WTC11 (cell line): ENCODE data around the gene GNAS-AS1. TPM values are rescaled to one million over a fixed set of nuclear protein-coding genes. Genes with fewer than 3 reads are reported as not detected.

Source experiments
- ATAC-seq: fragments of 200-7000 bp; cut with Tn5 transposase; 2 replicates; pipeline ENCODE4 v1.10.0; 2021; ENCODE audit warnings: mild to moderate bottlenecking, moderate library complexity
- CTCF ChIA-PET: fragments of 300-600 bp; sonication (Branson Sonifier 250); formaldehyde crosslinking; loops from one replicate; lab custom pipeline; 2021; ENCODE audit warnings: antibody characterized with exemption; lab: Charles Lee
- POLR2A ChIA-PET: fragments of 350-600 bp; sonication (Branson Sonifier 250); formaldehyde crosslinking; loops from one replicate; lab custom pipeline; 2021; ENCODE audit warnings: antibody characterized with exemption; lab: Charles Lee
- DNase-seq: peaks from one replicate; pipeline ENCODE4 v3.0.0; 2021; ENCODE audit warnings: low spot score
- H3K27ac Mint-ChIP-seq: 2 replicates; pipeline ENCODE4 v1.8.0; 2021; ENCODE audit warnings: mixed read lengths
- H3K27me3 Mint-ChIP-seq: 2 replicates; pipeline ENCODE4 v1.8.0; 2021; ENCODE audit warnings: low read depth, mild to moderate bottlenecking, moderate library complexity, mixed read lengths
- H3K36me3 Mint-ChIP-seq: 2 replicates; pipeline ENCODE4 v1.8.0; 2021; ENCODE audit warnings: mixed read lengths
- H3K4me1 Mint-ChIP-seq: 2 replicates; pipeline ENCODE4 v1.8.0; 2022; ENCODE audit warnings: mixed read lengths
- H3K4me3 Mint-ChIP-seq: 2 replicates; pipeline ENCODE4 v1.8.0; 2021; ENCODE audit warnings: mild to moderate bottlenecking, moderate library complexity, mixed read lengths
- H3K9me3 Mint-ChIP-seq: 2 replicates; pipeline ENCODE4 v1.8.0; 2021; ENCODE audit warnings: mixed read lengths
- ESRRA ChIP-seq: sonication (generic); formaldehyde crosslinking; IDR thresholded peaks from 2 replicates; pipeline ENCODE4 v1.8.1; 2022; ENCODE audit warnings: mild to moderate bottlenecking, missing genetic modification reagents, borderline replicate concordance
- HMGA2 ChIP-seq: fragments of 250-450 bp; sonication (Bioruptor Pico); IDR thresholded peaks from 2 replicates; pipeline ENCODE4 v1.4.0; 2021; ENCODE audit warnings: mild to moderate bottlenecking, moderate library complexity
- KAT7 ChIP-seq: sonication (generic); formaldehyde crosslinking; IDR thresholded peaks from 2 replicates; pipeline ENCODE4 v1.8.1; 2023; ENCODE audit warnings: missing genetic modification reagents, mild to moderate bottlenecking, borderline replicate concordance
- NR1H2 ChIP-seq: sonication (generic); formaldehyde crosslinking; IDR thresholded peaks from 2 replicates; pipeline ENCODE4 v1.9.0; 2021; ENCODE audit warnings: mild to moderate bottlenecking, moderate library complexity, missing genetic modification reagents
- SMAD3 ChIP-seq: sonication (generic); formaldehyde crosslinking; IDR thresholded peaks from 2 replicates; pipeline ENCODE4 v1.8.0; 2022; ENCODE audit warnings: missing genetic modification reagents, mild to moderate bottlenecking, borderline replicate concordance
- ZNF232 ChIP-seq: sonication (generic); formaldehyde crosslinking; IDR thresholded peaks from 2 replicates; pipeline ENCODE4 v1.8.0; 2022; ENCODE audit warnings: mild to moderate bottlenecking, missing genetic modification reagents
- ZNF263 ChIP-seq: sonication (generic); formaldehyde crosslinking; IDR thresholded peaks from 2 replicates; pipeline ENCODE4 v1.8.1; 2022; ENCODE audit warnings: low read depth, mild to moderate bottlenecking, moderate library complexity, missing genetic modification reagents
- ZNF396 ChIP-seq: fragments of 250-450 bp; sonication (Bioruptor Pico); IDR thresholded peaks from 2 replicates; pipeline ENCODE4 v1.8.0; 2021; ENCODE audit warnings: mild to moderate bottlenecking, moderate library complexity, borderline replicate concordance
- ZNF671 ChIP-seq: fragments of 250-450 bp; sonication (Bioruptor Pico); IDR thresholded peaks from 2 replicates; pipeline ENCODE4 v1.8.0; 2021; ENCODE audit warnings: mild to moderate bottlenecking
- total RNA-seq: library from RNA; stranded (reverse); gene quantifications from 3 replicates; pipeline ENCODE4 v1.2.3, GENCODE V29; 2021
- TF ChIP-seq, protein P1 (sequence below): sonication (generic); formaldehyde crosslinking; IDR thresholded peaks from 2 replicates; pipeline ENCODE4 v1.8.1; 2023; ENCODE audit warnings: mild to moderate bottlenecking, missing genetic modification reagents
- TF ChIP-seq, protein P2 (sequence below): sonication (generic); formaldehyde crosslinking; IDR thresholded peaks from 2 replicates; pipeline ENCODE4 v1.8.0; 2022; ENCODE audit warnings: mild to moderate bottlenecking, missing genetic modification reagents
- TF ChIP-seq, protein P3 (sequence below): sonication (generic); formaldehyde crosslinking; IDR thresholded peaks from 2 replicates; pipeline ENCODE4 v1.8.0; 2023; ENCODE audit warnings: missing genetic modification reagents, mild to moderate bottlenecking, borderline replicate concordance
- TF ChIP-seq, protein P4 (sequence below): fragments of 250-450 bp; sonication (Bioruptor Pico); IDR thresholded peaks from 2 replicates; pipeline ENCODE4 v1.9.0; 2021; ENCODE audit warnings: mild to moderate bottlenecking, borderline replicate concordance

The GNAS-AS1 gene
- total RNA-seq, 1 experiment from 2014 or later, result 12.2 TPM

DNA sequence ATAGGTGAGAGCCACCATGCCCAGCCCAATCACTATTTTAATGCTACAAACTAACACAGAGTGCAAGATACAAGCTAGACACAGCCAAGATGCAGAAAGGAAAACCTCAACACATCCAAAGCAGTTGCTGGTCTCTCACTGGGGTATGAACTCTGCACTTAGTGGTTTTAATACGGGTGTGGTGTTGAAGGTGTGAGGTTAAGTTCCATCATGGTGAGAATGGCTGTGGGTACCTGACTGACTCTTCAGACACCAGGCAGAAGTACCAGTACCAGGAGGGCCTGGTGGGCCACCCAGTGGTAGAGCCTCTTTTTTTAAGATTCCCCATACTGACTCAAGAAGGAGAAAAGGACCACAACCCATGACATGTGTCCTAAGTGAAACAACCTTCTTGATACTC is 13.0 kb downstream of the GNAS-AS1 start:
- CTCF ChIA-PET, result interaction anchor here (0.6 to 6.0 kb wide), 9 partner anchors 11 to 356 kb away, joined by 3 to 63 read pairs (median 11); partner anchors contain the start of genes APCDD1L, GNAS, GNAS-AS1 and STX16
- H3K27ac Mint-ChIP-seq, result peak overlapping the region; percentile 60; the same call in 1 of the 2 replicates
- TF ChIP-seq NR1H2 (CRISPR knock-in tag), result no peak
- TF ChIP-seq ZNF263 (CRISPR knock-in tag), result no peak
- TF ChIP-seq ESRRA (CRISPR knock-in tag), result no peak
- TF ChIP-seq ZNF671, result no peak
- TF ChIP-seq ZNF396 (CRISPR knock-in tag), result no peak
- TF ChIP-seq, protein P1, sequence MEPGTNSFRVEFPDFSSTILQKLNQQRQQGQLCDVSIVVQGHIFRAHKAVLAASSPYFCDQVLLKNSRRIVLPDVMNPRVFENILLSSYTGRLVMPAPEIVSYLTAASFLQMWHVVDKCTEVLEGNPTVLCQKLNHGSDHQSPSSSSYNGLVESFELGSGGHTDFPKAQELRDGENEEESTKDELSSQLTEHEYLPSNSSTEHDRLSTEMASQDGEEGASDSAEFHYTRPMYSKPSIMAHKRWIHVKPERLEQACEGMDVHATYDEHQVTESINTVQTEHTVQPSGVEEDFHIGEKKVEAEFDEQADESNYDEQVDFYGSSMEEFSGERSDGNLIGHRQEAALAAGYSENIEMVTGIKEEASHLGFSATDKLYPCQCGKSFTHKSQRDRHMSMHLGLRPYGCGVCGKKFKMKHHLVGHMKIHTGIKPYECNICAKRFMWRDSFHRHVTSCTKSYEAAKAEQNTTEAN, result no peak
- TF ChIP-seq, protein P2, sequence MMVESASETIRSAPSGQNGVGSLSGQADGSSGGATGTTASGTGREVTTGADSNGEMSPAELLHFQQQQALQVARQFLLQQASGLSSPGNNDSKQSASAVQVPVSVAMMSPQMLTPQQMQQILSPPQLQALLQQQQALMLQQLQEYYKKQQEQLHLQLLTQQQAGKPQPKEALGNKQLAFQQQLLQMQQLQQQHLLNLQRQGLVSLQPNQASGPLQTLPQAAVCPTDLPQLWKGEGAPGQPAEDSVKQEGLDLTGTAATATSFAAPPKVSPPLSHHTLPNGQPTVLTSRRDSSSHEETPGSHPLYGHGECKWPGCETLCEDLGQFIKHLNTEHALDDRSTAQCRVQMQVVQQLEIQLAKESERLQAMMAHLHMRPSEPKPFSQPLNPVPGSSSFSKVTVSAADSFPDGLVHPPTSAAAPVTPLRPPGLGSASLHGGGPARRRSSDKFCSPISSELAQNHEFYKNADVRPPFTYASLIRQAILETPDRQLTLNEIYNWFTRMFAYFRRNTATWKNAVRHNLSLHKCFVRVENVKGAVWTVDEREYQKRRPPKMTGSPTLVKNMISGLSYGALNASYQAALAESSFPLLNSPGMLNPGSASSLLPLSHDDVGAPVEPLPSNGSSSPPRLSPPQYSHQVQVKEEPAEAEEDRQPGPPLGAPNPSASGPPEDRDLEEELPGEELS (CRISPR knock-in tag), result no peak
- no peak for TF ChIP-seq SMAD3 (CRISPR knock-in tag)
- TF ChIP-seq, protein P3, sequence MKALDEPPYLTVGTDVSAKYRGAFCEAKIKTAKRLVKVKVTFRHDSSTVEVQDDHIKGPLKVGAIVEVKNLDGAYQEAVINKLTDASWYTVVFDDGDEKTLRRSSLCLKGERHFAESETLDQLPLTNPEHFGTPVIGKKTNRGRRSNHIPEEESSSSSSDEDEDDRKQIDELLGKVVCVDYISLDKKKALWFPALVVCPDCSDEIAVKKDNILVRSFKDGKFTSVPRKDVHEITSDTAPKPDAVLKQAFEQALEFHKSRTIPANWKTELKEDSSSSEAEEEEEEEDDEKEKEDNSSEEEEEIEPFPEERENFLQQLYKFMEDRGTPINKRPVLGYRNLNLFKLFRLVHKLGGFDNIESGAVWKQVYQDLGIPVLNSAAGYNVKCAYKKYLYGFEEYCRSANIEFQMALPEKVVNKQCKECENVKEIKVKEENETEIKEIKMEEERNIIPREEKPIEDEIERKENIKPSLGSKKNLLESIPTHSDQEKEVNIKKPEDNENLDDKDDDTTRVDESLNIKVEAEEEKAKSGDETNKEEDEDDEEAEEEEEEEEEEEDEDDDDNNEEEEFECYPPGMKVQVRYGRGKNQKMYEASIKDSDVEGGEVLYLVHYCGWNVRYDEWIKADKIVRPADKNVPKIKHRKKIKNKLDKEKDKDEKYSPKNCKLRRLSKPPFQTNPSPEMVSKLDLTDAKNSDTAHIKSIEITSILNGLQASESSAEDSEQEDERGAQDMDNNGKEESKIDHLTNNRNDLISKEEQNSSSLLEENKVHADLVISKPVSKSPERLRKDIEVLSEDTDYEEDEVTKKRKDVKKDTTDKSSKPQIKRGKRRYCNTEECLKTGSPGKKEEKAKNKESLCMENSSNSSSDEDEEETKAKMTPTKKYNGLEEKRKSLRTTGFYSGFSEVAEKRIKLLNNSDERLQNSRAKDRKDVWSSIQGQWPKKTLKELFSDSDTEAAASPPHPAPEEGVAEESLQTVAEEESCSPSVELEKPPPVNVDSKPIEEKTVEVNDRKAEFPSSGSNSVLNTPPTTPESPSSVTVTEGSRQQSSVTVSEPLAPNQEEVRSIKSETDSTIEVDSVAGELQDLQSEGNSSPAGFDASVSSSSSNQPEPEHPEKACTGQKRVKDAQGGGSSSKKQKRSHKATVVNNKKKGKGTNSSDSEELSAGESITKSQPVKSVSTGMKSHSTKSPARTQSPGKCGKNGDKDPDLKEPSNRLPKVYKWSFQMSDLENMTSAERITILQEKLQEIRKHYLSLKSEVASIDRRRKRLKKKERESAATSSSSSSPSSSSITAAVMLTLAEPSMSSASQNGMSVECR (CRISPR knock-in tag), result no peak
- TF ChIP-seq, protein P4, sequence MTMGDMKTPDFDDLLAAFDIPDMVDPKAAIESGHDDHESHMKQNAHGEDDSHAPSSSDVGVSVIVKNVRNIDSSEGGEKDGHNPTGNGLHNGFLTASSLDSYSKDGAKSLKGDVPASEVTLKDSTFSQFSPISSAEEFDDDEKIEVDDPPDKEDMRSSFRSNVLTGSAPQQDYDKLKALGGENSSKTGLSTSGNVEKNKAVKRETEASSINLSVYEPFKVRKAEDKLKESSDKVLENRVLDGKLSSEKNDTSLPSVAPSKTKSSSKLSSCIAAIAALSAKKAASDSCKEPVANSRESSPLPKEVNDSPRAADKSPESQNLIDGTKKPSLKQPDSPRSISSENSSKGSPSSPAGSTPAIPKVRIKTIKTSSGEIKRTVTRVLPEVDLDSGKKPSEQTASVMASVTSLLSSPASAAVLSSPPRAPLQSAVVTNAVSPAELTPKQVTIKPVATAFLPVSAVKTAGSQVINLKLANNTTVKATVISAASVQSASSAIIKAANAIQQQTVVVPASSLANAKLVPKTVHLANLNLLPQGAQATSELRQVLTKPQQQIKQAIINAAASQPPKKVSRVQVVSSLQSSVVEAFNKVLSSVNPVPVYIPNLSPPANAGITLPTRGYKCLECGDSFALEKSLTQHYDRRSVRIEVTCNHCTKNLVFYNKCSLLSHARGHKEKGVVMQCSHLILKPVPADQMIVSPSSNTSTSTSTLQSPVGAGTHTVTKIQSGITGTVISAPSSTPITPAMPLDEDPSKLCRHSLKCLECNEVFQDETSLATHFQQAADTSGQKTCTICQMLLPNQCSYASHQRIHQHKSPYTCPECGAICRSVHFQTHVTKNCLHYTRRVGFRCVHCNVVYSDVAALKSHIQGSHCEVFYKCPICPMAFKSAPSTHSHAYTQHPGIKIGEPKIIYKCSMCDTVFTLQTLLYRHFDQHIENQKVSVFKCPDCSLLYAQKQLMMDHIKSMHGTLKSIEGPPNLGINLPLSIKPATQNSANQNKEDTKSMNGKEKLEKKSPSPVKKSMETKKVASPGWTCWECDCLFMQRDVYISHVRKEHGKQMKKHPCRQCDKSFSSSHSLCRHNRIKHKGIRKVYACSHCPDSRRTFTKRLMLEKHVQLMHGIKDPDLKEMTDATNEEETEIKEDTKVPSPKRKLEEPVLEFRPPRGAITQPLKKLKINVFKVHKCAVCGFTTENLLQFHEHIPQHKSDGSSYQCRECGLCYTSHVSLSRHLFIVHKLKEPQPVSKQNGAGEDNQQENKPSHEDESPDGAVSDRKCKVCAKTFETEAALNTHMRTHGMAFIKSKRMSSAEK, result no peak
- no peak for TF ChIP-seq HMGA2 (CRISPR knock-in tag)
- no peak for TF ChIP-seq KAT7 (CRISPR knock-in tag)
- no peak for TF ChIP-seq ZNF232 (CRISPR knock-in tag)
- H3K4me3 Mint-ChIP-seq, result no peak overlapping the region
- POLR2A ChIA-PET, result no interaction called here
- DNase-seq (no peak), ATAC-seq (no peak)
- H3K27me3 Mint-ChIP-seq, result peaks cover 17% of the 10 kb centered on the region
- no peaks in the 10 kb centered on the region for H3K9me3 Mint-ChIP-seq
- H3K4me1 Mint-ChIP-seq, result peaks cover 60% of the 10 kb centered on the region
- H3K36me3 Mint-ChIP-seq, result peaks cover 56% of the 10 kb centered on the region
